Activated naive CD4-positive, alpha-beta T cell treated with anti-CD3 and anti-CD28 coated beads, Interleukin-2, amount 50 U/mL, for 24 hours (primary cell): ENCODE data around the gene ARMC7.

Experiments used
- H3K27ac Mint-ChIP-seq: one replicate; pipeline ENCODE4 v1.8.0; 2021; ENCODE audit warnings: mild to moderate bottlenecking, mixed read lengths
- H3K27me3 Mint-ChIP-seq: one replicate; pipeline ENCODE4 v1.8.0; 2021; ENCODE audit warnings: mixed read lengths
- H3K36me3 Mint-ChIP-seq: one replicate; pipeline ENCODE4 v1.8.0; 2021; ENCODE audit warnings: mixed read lengths
- H3K4me1 Mint-ChIP-seq: one replicate; pipeline ENCODE4 v1.8.0; 2021; ENCODE audit warnings: mixed read lengths
- H3K4me3 Mint-ChIP-seq: one replicate; pipeline ENCODE4 v1.8.0; 2021; ENCODE audit warnings: mild to moderate bottlenecking, mixed read lengths
- H3K9me3 Mint-ChIP-seq: one replicate; pipeline ENCODE4 v1.8.0; 2021; ENCODE audit warnings: mixed read lengths

ARMC7 gene

GRCh38 chr17:75174996-75175395, 65.2 kb downstream of the ARMC7 start:
- Mint-ChIP-seq H3K27me3 (no peaks in the 10 kb centered on the region), H3K36me3 (peaks cover 7% of the 10 kb centered on the region), H3K27ac (no peak overlapping the region), H3K9me3 (no peaks in the 10 kb centered on the region), H3K4me3 (no peak overlapping the region), H3K4me1 (peaks cover 33% of the 10 kb centered on the region)

- peak overlapping the region; percentile 30 for H3K4me3 Mint-ChIP-seq
- H3K9me3 Mint-ChIP-seq: no peaks in the 10 kb centered on the region
- peaks cover 44% of the 10 kb centered on the region for H3K4me1 Mint-ChIP-seq
- peaks cover 12% of the 10 kb centered on the region for H3K36me3 Mint-ChIP-seq
- H3K27ac Mint-ChIP-seq: peak overlapping the region; percentile 76
- no peaks in the 10 kb centered on the region for H3K27me3 Mint-ChIP-seq
Measured at GRCh38 chr17:75176625-75177024, 66.9 kb downstream of the ARMC7 start.

DNA sequence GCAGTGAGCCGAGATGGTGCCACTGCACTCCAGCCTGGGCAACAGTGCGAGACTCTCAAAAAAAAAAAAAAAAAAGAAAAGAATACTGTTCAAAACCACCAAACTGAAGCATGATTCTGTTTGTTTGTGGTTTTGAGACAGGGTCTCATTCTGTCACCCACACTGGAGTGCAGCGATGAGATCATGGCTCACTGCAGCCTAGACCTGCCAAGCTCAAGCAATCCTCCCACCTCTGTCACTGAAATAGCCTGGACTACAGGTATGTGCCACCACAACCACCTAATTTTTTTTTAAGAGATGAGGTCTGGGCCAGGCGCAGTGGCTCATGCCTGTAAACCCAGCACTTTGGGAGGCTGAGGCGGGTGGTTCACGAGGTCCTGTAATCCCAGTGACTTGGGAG, 68.7 kb downstream of the ARMC7 start:
- H3K27me3 Mint-ChIP-seq: no peaks in the 10 kb centered on the region
- H3K27ac Mint-ChIP-seq: no peak overlapping the region
- no peak overlapping the region for H3K4me3 Mint-ChIP-seq

More for the DNA sequence above, 68.7 kb downstream of the ARMC7 start:
- Mint-ChIP-seq H3K36me3 (peaks cover 12% of the 10 kb centered on the region), H3K9me3 (no peaks in the 10 kb centered on the region), H3K4me1 (peaks cover 40% of the 10 kb centered on the region)
